Ishikawa (cell line): ENCODE data around the gene MRO.

Experiments used
- CEBPB ChIP-seq: IDR thresholded peaks from 2 replicates; pipeline ENCODE4 v1.6.1; 2012
- EP300 ChIP-seq: IDR thresholded peaks from 2 replicates; pipeline ENCODE4 v1.6.1; 2012; ENCODE audit warnings: borderline replicate concordance
- RAD21 ChIP-seq: IDR thresholded peaks from 2 replicates; pipeline ENCODE4 v1.6.1; 2012; ENCODE audit warnings: low read depth
- REST ChIP-seq: IDR thresholded peaks from 2 replicates; pipeline ENCODE4 v1.6.1; 2012; ENCODE audit warnings: low read depth, mild to moderate bottlenecking
- TAF1 ChIP-seq: IDR thresholded peaks from 2 replicates; pipeline ENCODE4 v1.6.1; 2012; ENCODE audit warnings: low read depth, mild to moderate bottlenecking
- USF1 ChIP-seq: IDR thresholded peaks from 2 replicates; pipeline ENCODE4 v1.6.1; 2012
- ZBTB7A ChIP-seq: IDR thresholded peaks from 2 replicates; pipeline ENCODE4 v1.6.1; 2012; ENCODE audit warnings: low read depth

GRCh38 chr18:50848991-50849390 lies 29.2 kb upstream of the MRO start:
- no peak for TF ChIP-seq USF1
- no peak for TF ChIP-seq REST
- TF ChIP-seq EP300, result no peak
- TF ChIP-seq RAD21, result no peak
- TF ChIP-seq CEBPB, result no peak
- no peak for TF ChIP-seq TAF1
- TF ChIP-seq ZBTB7A, result no peak
